H1 (cell line): ENCODE results near the gene RNF157. TPM values are rescaled to one million over a fixed set of nuclear protein-coding genes. Genes with fewer than 3 reads are reported as not detected.

ENCODE experiments used
- EGR1 ChIP-seq: IDR thresholded peaks from 2 replicates; pipeline ENCODE4 v1.6.1; 2011; ENCODE audit warnings: low read depth, low read length, borderline replicate concordance
- KDM5A ChIP-seq: fragments of 200-600 bp; IDR thresholded peaks from 2 replicates; pipeline ENCODE4 v1.7.1; 2012; ENCODE audit warnings: mild to moderate bottlenecking, low read length, inconsistent platforms, mixed read lengths
- PHF8 ChIP-seq: fragments of 200-600 bp; sonication (generic); conservative IDR thresholded peaks from 2 replicates; pipeline ENCODE4 v1.7.1; 2012; ENCODE audit warnings: low read depth, mild to moderate bottlenecking, inconsistent platforms, low read length, moderate library complexity
- POU5F1 ChIP-seq: IDR thresholded peaks from 2 replicates; pipeline ENCODE4 v1.6.1; 2011; ENCODE audit warnings: low read depth, mild to moderate bottlenecking, low read length, moderate library complexity
- SP4 ChIP-seq: IDR thresholded peaks from 2 replicates; pipeline ENCODE4 v1.6.1; 2012; ENCODE audit warnings: low read length, inconsistent platforms
- TAF7 ChIP-seq: optimal IDR thresholded peaks from 2 replicates; pipeline ENCODE3; 2011; ENCODE audit warnings: low read depth, mild to moderate bottlenecking, inconsistent platforms, low read length, moderate library complexity, borderline replicate concordance
- polyA plus RNA-seq, 7 experiments: library from polyadenylated mRNA; depleted of rRNA in 3 of 7; stranded (reverse) in 5 of 7; unstranded in 2 of 7; fragments of >200 nt in 5 of 7; fragments of 200-250 nt in 2 of 7; gene quantifications; 1 replicate in 5 of 7; 2 replicates in 1 of 7; 4 replicates in 1 of 7; pipeline versions ENCODE4 v1.2.1 to v1.2.3, GENCODE V29; 2011 to 2013; ENCODE audit warnings: missing spikeins in 2 of 7, mixed read lengths in 2 of 7
- total RNA-seq: library from RNA; stranded (reverse); fragmentation: NEBNext Ultra II Directional; extraction: Animal tissue kit (Norgen Biotek cat#: 25700); gene quantifications from 2 replicates; pipeline ENCODE4 v1.2.1, GENCODE V29; 2021

The RNF157 gene
- total and polyA plus RNA-seq, 2 of the 8 experiments (the other 6 are each of a cell fraction or from before 2014, with no cell fraction given) = 13.4 to 16.7 TPM

- TF ChIP-seq PHF8 (no peak), POU5F1 (no peak), TAF7 (no peak), KDM5A (no peak), SP4 (no peak), EGR1 (no peak)
- TF ChIP-seq, all 59 proteins: peak for 0
These were observed 30.7 kb upstream of the RNF157 start (continued) for GRCh38 chr17:76270770-76271668.
